ENCODE data around the gene C1QTNF12. TPM values are rescaled to one million over a fixed set of nuclear protein-coding genes. Genes with fewer than 3 reads are reported as not detected.

The C1QTNF12 gene
- total and polyA plus RNA-seq, 2 of the 8 experiments (the other 6 are each of a cell fraction or from before 2014, with no cell fraction given) = 2.1 to 3.7 TPM

GRCh38 chr1:1250786-1251284, 4.3 kb upstream of the C1QTNF12 start:
- Histone ChIP-seq H3K23me2 (ENCODE audit: low read depth, low read length) (no peaks in the 10 kb centered on the region; the same call in 1 of the 2 replicates), H3K4me3 (ENCODE audit: extremely low read depth in 1 of 4, insufficient read depth in 2 of 4, low read depth in 3 of 4, low read length in 4 of 4) (no peak overlapping the region), H4K20me1 (replicated peaks in 1 of 2; ENCODE audit: control insufficient read depth in 1 of 2, insufficient read depth in 2 of 2, low read length in 2 of 2) (peaks cover 1 to 16% of the 10 kb centered on the region in 2 experiments), H3K56ac (replicated peaks; ENCODE audit: insufficient read length, low read depth, low read length) (no peak overlapping the region), H2AFZ (ENCODE audit: low read length) (no peak overlapping the region), H3K4me1 (replicated peaks in 1 of 4; ENCODE audit: control insufficient read depth in 3 of 4, insufficient read depth in 4 of 4, low read length in 3 of 4) (peaks cover 0 to 8% (median under 1%) of the 10 kb centered on the region in 4 experiments; a peak in 5 of 7 replicates), H3K18ac (ENCODE audit: extremely low read depth, low read length) (no peak overlapping the region), H3K27me3 (replicated peaks in 1 of 4; ENCODE audit: control insufficient read depth in 3 of 4, extremely low read depth in 1 of 4, insufficient read depth in 3 of 4, low read length in 3 of 4) (peaks cover 2 to 16% (median 10%) of the 10 kb centered on the region in 4 experiments; a peak in 6 of 7 replicates), H2BK120ac (replicated peaks; ENCODE audit: low read depth, low read length) (no peak overlapping the region), H3K79me2 (ENCODE audit: control insufficient read depth in 1 of 2, insufficient read depth in 2 of 2, low read length in 2 of 2) (no peaks in the 10 kb centered on the region; a peak in 1 of 4 replicates), H3K9ac (replicated peaks in 1 of 4; ENCODE audit: extremely low read depth in 1 of 4, low read depth in 3 of 4, low read length in 3 of 4) (no peak overlapping the region), H3K36me3 (ENCODE audit: control insufficient read depth in 2 of 4, insufficient read depth in 4 of 4, low read length in 3 of 4) (peaks cover 0 to 25% (median 10%) of the 10 kb centered on the region in 4 experiments; a peak in 6 of 8 replicates), H2AK5ac (ENCODE audit: low read depth, low read length) (no peak overlapping the region), H4K5ac (ENCODE audit: insufficient read length, low read depth, low read length) (no peak overlapping the region), H3K27ac (ENCODE audit: low read depth, low read length) (no peak overlapping the region), H3K4ac (replicated peaks; ENCODE audit: insufficient read length, low read depth, low read length) (peak overlapping the region; percentile 78), H3K4me2 (ENCODE audit: insufficient read depth in 1 of 2, low read depth in 2 of 2, low read length in 2 of 2) (no peak overlapping the region), H4K91ac (replicated peaks; ENCODE audit: insufficient read length, low read length) (peak overlapping the region; percentile 34), H3K79me1 (ENCODE audit: low read depth, low read length) (no peaks in the 10 kb centered on the region), H4K8ac (ENCODE audit: extremely low read depth, insufficient read depth, low read length) (no peak overlapping the region), H2BK5ac (ENCODE audit: low read depth, low read length) (peak overlapping the region; percentile 60; the same call in 1 of the 2 replicates), H2BK12ac (ENCODE audit: low read depth, low read length) (no peak overlapping the region), H2BK20ac (ENCODE audit: low read length) (no peak overlapping the region), H2BK15ac (ENCODE audit: low read length) (no peak overlapping the region), H3K23ac (ENCODE audit: insufficient read length) (no peak overlapping the region), H3K9me3 (ENCODE audit: insufficient read depth in 2 of 2, low read depth in 1 of 2, low read length in 1 of 2) (no peaks in the 10 kb centered on the region), H3K14ac (ENCODE audit: insufficient read length) (no peak overlapping the region)
- ChIA-PET POLR2A (ENCODE audit: partially characterized antibody) (interaction anchor here (1.0 to 2.0 kb wide), 6 partner anchors 9 to 169 kb away, joined by 3 to 8 read pairs (median 3); partner anchors contain the start of genes B3GALT6, SDF4 and UBE2J2), CTCF (ENCODE audit: partially characterized antibody) (interaction anchor here (0.9 to 3.1 kb wide), 18 partner anchors 10 to 266 kb away, joined by 3 to 39 read pairs (median 4); no protein-coding TSS in a partner anchor)
- FAIRE-seq (no peak), DNase-seq (ENCODE audit: low read depth in 1 of 2, low spot score in 2 of 2) (no peak)
- TF ChIP-seq CHD1 (IDR thresholded peaks at IDR 0.05; ENCODE audit: low read depth, low read length) (no peak), BCL11A (IDR thresholded peaks at IDR 0.05; ENCODE audit: low read depth in 2 of 2, low read length in 2 of 2) (no peak), MAX (IDR thresholded peaks at IDR 0.05) (peak; percentile 30; the same call in 1 of the 2 replicates)
- WGBS, 2 experiments (ENCODE audit: extremely low coverage in 1 of 2, insufficient coverage in 1 of 2, insufficient read length in 1 of 2, insufficient replicate concordance in 2 of 2, low coverage in 1 of 2, low lambda C conversion rate in 2 of 2, missing lambda C conversion rate in 1 of 2) = 92% methylated on average over 16 of the region's 16 CpGs; no CpG with 5 or more reads in 1 of the 2 experiments
